ENCODE data around the gene POLD4.

POLD4 gene

GRCh38 chr11:67311556-67312082, 41.7 kb downstream of the POLD4 start:
- no peak for DNase-seq (ENCODE audit: insufficient read length, low spot score)
- no peak for TF ChIP-seq CTCF (IDR thresholded peaks at IDR 0.05; ENCODE audit: insufficient read depth, missing control alignments)

GRCh38 chr11:67311051-67311555, 42.2 kb downstream of the POLD4 start:
- FAIRE-seq, result no peak
- TF ChIP-seq CTCF (IDR thresholded peaks at IDR 0.05; ENCODE audit: insufficient read depth, missing control alignments), result no peak
- no peak for DNase-seq (ENCODE audit: insufficient read length, low spot score)

More at GRCh38 chr11:67311556-67312082, 41.7 kb downstream of the POLD4 start:
- FAIRE-seq, result no peak

- FAIRE-seq (no peak), DNase-seq (ENCODE audit: insufficient read length, low spot score) (no peak)
- TF ChIP-seq CTCF (IDR thresholded peaks at IDR 0.05; ENCODE audit: insufficient read depth, missing control alignments), result no peak
These were observed 42.9 kb downstream of the POLD4 start for GRCh38 chr11:67310246-67311050.

GRCh38 chr11:67309661-67310061, 43.7 kb downstream of the POLD4 start:
- FAIRE-seq (no peak), DNase-seq (ENCODE audit: insufficient read length, low spot score) (no peak)
- TF ChIP-seq CTCF (IDR thresholded peaks at IDR 0.05; ENCODE audit: insufficient read depth, missing control alignments), result no peak

- FAIRE-seq, result no peak
- no peak for TF ChIP-seq CTCF (IDR thresholded peaks at IDR 0.05; ENCODE audit: insufficient read depth, missing control alignments)
- DNase-seq (ENCODE audit: insufficient read length, low spot score), result no peak
These were observed 44.2 kb downstream of the POLD4 start for GRCh38 chr11:67309166-67309565.

- TF ChIP-seq CTCF (IDR thresholded peaks at IDR 0.05; ENCODE audit: insufficient read depth, missing control alignments), result no peak
- DNase-seq (ENCODE audit: insufficient read length, low spot score) (no peak), FAIRE-seq (no peak)
These were observed 45.1 kb downstream of the POLD4 start for GRCh38 chr11:67308031-67308866.

Measured in D721Med (cell line).